Measurements from ENCODE around the gene RAPGEF2. TPM values are rescaled to one million over a fixed set of nuclear protein-coding genes. Genes with fewer than 3 reads are reported as not detected.

RAPGEF2 gene
- total RNA-seq, 1 experiment from 2014 or later, result 37.1 TPM

DNA sequence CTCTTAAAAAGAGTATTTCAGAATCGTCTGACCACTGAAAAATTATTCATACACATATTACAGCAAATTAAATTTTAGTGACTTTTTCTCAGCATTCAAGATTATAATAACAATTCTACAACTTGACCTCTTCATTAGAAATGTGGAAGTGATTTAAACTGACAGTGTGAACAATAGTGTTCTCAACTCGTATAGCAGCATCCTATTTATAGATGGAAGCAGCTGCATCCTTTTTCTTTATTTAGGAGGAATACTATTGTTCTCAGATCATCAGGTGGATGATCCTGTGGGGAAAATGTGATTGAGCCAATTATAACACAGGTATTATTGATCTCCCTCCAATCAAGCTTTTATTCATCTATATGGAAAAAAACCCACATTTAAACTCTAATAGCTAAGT is 56.7 kb downstream of the RAPGEF2 start:
- H4K20me1 ChIP-seq (ENCODE audit: control insufficient read depth, insufficient read depth, insufficient read length), result no peaks in the 10 kb centered on the region

More for the DNA sequence above, 56.7 kb downstream of the RAPGEF2 start:
- Histone ChIP-seq H4K91ac (ENCODE audit: insufficient read length, low read depth, low read length) (no peak overlapping the region), H3K9me3 (ENCODE audit: control insufficient read depth, low read depth, low read length) (no peaks in the 10 kb centered on the region), H2BK20ac (ENCODE audit: low read depth, low read length, poor library complexity, severe bottlenecking) (no peak overlapping the region), H2BK120ac (ENCODE audit: low read depth, low read length, poor library complexity, severe bottlenecking) (no peak overlapping the region), H2AFZ (ENCODE audit: low read length) (no peak overlapping the region), H4K8ac (replicated peaks; ENCODE audit: insufficient read length, low read depth, low read length) (no peak overlapping the region), H3K18ac (ENCODE audit: insufficient read length, low read depth, low read length) (no peak overlapping the region), H2AK5ac (ENCODE audit: insufficient read length, low read length) (no peak overlapping the region), H3K79me2 (ENCODE audit: insufficient read depth, low read length) (peaks cover 6% of the 10 kb centered on the region; the same call in 1 of the 2 replicates), H2BK5ac (ENCODE audit: insufficient read length, low read length) (no peak overlapping the region), H4K5ac (ENCODE audit: insufficient read length, low read depth, low read length) (no peak overlapping the region), H3K9ac (ENCODE audit: extremely low read depth, insufficient read length, low read length) (no peak overlapping the region), H3K4ac (ENCODE audit: low read depth, low read length) (no peak overlapping the region), H3K23ac (ENCODE audit: insufficient read length, low read depth, low read length) (no peak overlapping the region), H2BK15ac (ENCODE audit: low read depth, low read length) (no peak overlapping the region), H3K56ac (ENCODE audit: insufficient read length, low read depth, low read length) (no peak overlapping the region), H3K23me2 (ENCODE audit: insufficient read length, low read depth, low read length, poor library complexity, severe bottlenecking) (no peaks in the 10 kb centered on the region), H3K4me1 (ENCODE audit: insufficient read depth, low read length) (peaks cover 6% of the 10 kb centered on the region; the same call in 1 of the 2 replicates), H3T11ph (ENCODE audit: low read length) (no peak overlapping the region), H3K79me1 (ENCODE audit: insufficient read depth, low read depth, low read length, poor library complexity, severe bottlenecking) (no peaks in the 10 kb centered on the region), H3K27ac (ENCODE audit: insufficient read length, low read depth, low read length) (no peak overlapping the region), H3K27me3 (ENCODE audit: insufficient read depth, low read length) (no peaks in the 10 kb centered on the region), H3K14ac (ENCODE audit: insufficient read depth, low read length) (no peak overlapping the region), H3K4me2 (ENCODE audit: insufficient read depth, insufficient read length, low read length) (no peak overlapping the region), H2BK12ac (ENCODE audit: insufficient read length, low read depth, low read length) (no peak overlapping the region)
- H3K27ac Mint-ChIP-seq, result no peak overlapping the region
- H3K9me3 Mint-ChIP-seq, result no peaks in the 10 kb centered on the region; a peak in 1 of 5 replicates
- H3K4me3 Mint-ChIP-seq, result no peak overlapping the region
- H3K36me3 Mint-ChIP-seq (ENCODE audit: insufficient read depth in 1 of 3, low read depth in 3 of 3), result no peaks in the 10 kb centered on the region
- no peaks in the 10 kb centered on the region for H3K27me3 Mint-ChIP-seq (ENCODE audit: low read depth)
- peaks cover 32 to 35% of the 10 kb centered on the region in 2 experiments for H3K4me1 Mint-ChIP-seq
- WGBS (ENCODE audit: extremely low coverage, insufficient read length, low lambda C conversion rate), result no CpG with 5 or more reads among the region's 2 CpGs
- no peak for TF ChIP-seq CTCF (conservative IDR thresholded peaks at IDR 0.05)
- no peak for DNase-seq
